HepG2 (cell line): ENCODE measurements around the gene DYSF.

ENCODE experiments used
- EP300 ChIP-seq, 3 experiments: sonication (generic) in 1 of 3; formaldehyde crosslinking in 1 of 3; IDR thresholded peaks; 2 replicates each; pipeline versions ENCODE4 v1.5.1 to v1.6.1; 2011 to 2020; ENCODE audit warnings: low read depth in 2 of 3, low read length in 2 of 3, borderline replicate concordance in 1 of 3, improper control_type of control experiment in 1 of 3, mild to moderate bottlenecking in 1 of 3, missing genetic modification reagents in 1 of 3, moderate library complexity in 1 of 3
- POLR2A ChIP-seq, 2 experiments: IDR thresholded peaks; 2 replicates each; pipeline ENCODE4 v1.6.1; 2011; ENCODE audit warnings: low read depth in 2 of 2, low read length in 2 of 2, mild to moderate bottlenecking in 1 of 2, moderate library complexity in 1 of 2; ENCODE audit not compliant: insufficient read depth in 1 of 2

DNA sequence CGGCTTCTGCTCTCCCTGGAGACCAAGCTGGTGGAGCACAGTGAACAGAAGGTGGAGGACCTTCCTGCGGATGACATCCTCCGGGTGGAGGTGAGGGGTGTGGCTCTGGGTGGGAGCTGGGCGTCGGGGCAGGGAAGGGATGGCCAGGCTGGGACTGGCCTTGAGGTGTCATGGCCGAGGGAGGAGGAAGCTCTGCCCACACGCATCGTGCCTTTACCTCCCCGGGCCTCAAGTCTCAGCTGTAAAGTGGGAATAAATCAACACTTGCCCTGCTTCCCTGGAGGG lies 98.2 kb downstream of the DYSF start:
- TF ChIP-seq EP300 (IDR thresholded peaks at IDR 0.05; ENCODE audit: low read depth in 2 of 2, low read length in 2 of 2), result no peak
- TF ChIP-seq EP300 (CRISPR knock-in tag; IDR thresholded peaks at IDR 0.05; ENCODE audit: borderline replicate concordance), result no peak
- no peak for TF ChIP-seq POLR2A (IDR thresholded peaks at IDR 0.05; ENCODE audit: insufficient read depth in 1 of 2, low read depth in 2 of 2, low read length in 2 of 2)
